K562 (cell line): ENCODE measurements around the gene NOM1. TPM values are rescaled to one million over a fixed set of nuclear protein-coding genes. Genes with fewer than 3 reads are reported as not detected.
A peak's percentile ranks its signal among the peaks of the same experiment; 100 is the strongest.

Experiments
- BCL6 ChIP-seq: fragments of 250-450 bp; sonication (Bioruptor Pico); IDR thresholded peaks from 2 replicates; pipeline ENCODE4 v1.4.0; 2020
- CGGBP1 ChIP-seq: fragments of 250-450 bp; sonication (Bioruptor Pico); IDR thresholded peaks from 2 replicates; pipeline ENCODE4 v1.9.0; 2021; ENCODE audit warnings: mild to moderate bottlenecking
- CREBBP ChIP-seq: IDR thresholded peaks from one replicate; pipeline ENCODE4 v1.6.1; 2012; ENCODE audit warnings: low read depth, mild to moderate bottlenecking, control low read depth, inconsistent platforms, low read length
- E2F6 ChIP-seq, 2 experiments: IDR thresholded peaks; 2 replicates each; pipeline ENCODE4 v1.6.1; 2011; ENCODE audit warnings: borderline replicate concordance in 1 of 2, control low read depth in 1 of 2, low read depth in 1 of 2, low read length in 1 of 2, mild to moderate bottlenecking in 1 of 2, mixed read lengths in 1 of 2, moderate library complexity in 1 of 2; ENCODE audit not compliant: insufficient read depth in 1 of 2, insufficient read length in 1 of 2, poor library complexity in 1 of 2, severe bottlenecking in 1 of 2; ENCODE audit errors: extremely low read depth in 1 of 2
- ETV5 ChIP-seq: sonication (generic); formaldehyde crosslinking; IDR thresholded peaks from 2 replicates; pipeline ENCODE4 v1.4.0; 2020; ENCODE audit warnings: low read depth, mild to moderate bottlenecking, missing genetic modification reagents
- FOXA3 ChIP-seq, 2 experiments: fragments of 450-650 bp in 1 of 2; sonication (generic) in 1 of 2; formaldehyde crosslinking; IDR thresholded peaks in 1 of 2; conservative IDR thresholded peaks in 1 of 2; 2 replicates each; pipeline versions ENCODE4 v1.4.0 to v1.8.0; 2020 to 2022; ENCODE audit warnings: mild to moderate bottlenecking in 2 of 2, missing genetic modification reagents in 1 of 2
- HDAC8 ChIP-seq: fragments of 450-650 bp; IDR thresholded peaks from 2 replicates; pipeline ENCODE4 v1.6.1; 2016; ENCODE audit warnings: mild to moderate bottlenecking, missing genetic modification characterization, moderate library complexity, missing compliant biosample characterization
- HNRNPK ChIP-seq: fragments of 200-400 bp; formaldehyde crosslinking; IDR thresholded peaks from one replicate; pipeline ENCODE4 v1.6.1; 2018; ENCODE audit warnings: mild to moderate bottlenecking, low read depth, low read length; ENCODE audit not compliant: poor library complexity, severe bottlenecking
- HSF4 ChIP-seq: fragments of 250-450 bp; sonication (Bioruptor Pico); IDR thresholded peaks from 2 replicates; pipeline ENCODE4 v2.1.2; 2022; ENCODE audit warnings: mild to moderate bottlenecking, moderate library complexity, borderline replicate concordance
- IRF2 ChIP-seq: sonication (generic); formaldehyde crosslinking; IDR thresholded peaks from 2 replicates; pipeline ENCODE4 v1.8.1; 2022; ENCODE audit warnings: mild to moderate bottlenecking, missing genetic modification reagents
- NR3C1 ChIP-seq: sonication (generic); formaldehyde crosslinking; IDR thresholded peaks from 2 replicates; pipeline ENCODE4 v1.8.1; 2022; ENCODE audit warnings: missing genetic modification reagents
- PHF20 ChIP-seq: fragments of 450-650 bp; IDR thresholded peaks from 2 replicates; pipeline ENCODE4 v1.6.1; 2018; ENCODE audit not compliant: partially characterized antibody
- SMARCE1 ChIP-seq: fragments of 450-650 bp; IDR thresholded peaks from 2 replicates; pipeline ENCODE4 v1.7.1; 2016; ENCODE audit warnings: mild to moderate bottlenecking
- SRF ChIP-seq, 2 experiments: fragments of 250-450, 450-650 bp in 1 of 2; sonication (Bioruptor Pico) in 1 of 2; sonication (generic) in 1 of 2; formaldehyde crosslinking; IDR thresholded peaks; 2 replicates each; pipeline versions ENCODE4 v1.5.0 to v1.5.1; 2020 to 2022; ENCODE audit warnings: mild to moderate bottlenecking in 1 of 2, missing genetic modification reagents in 1 of 2
- STAT5B ChIP-seq: fragments of 250-450 bp; sonication (Bioruptor Pico); IDR thresholded peaks from 2 replicates; pipeline ENCODE4 v1.8.0; 2021; ENCODE audit warnings: mild to moderate bottlenecking, inconsistent platforms
- TEAD1 ChIP-seq, 2 experiments: fragments of 450-650 bp in 1 of 2; sonication (generic) in 1 of 2; formaldehyde crosslinking; IDR thresholded peaks; 2 replicates each; pipeline versions ENCODE4 v1.4.0 to v1.8.0; 2020 to 2022; ENCODE audit warnings: mild to moderate bottlenecking in 2 of 2, missing genetic modification reagents in 1 of 2
- TEAD4 ChIP-seq, 2 experiments: sonication (generic) in 1 of 2; formaldehyde crosslinking in 1 of 2; IDR thresholded peaks; 2 replicates each; pipeline versions ENCODE4 v1.6.1 to v1.8.0; 2012 to 2022; ENCODE audit warnings: borderline replicate concordance in 1 of 2, inconsistent platforms in 1 of 2, low read length in 1 of 2, mild to moderate bottlenecking in 1 of 2, missing genetic modification reagents in 1 of 2
- USF1 ChIP-seq: sonication (generic); formaldehyde crosslinking; IDR thresholded peaks from 2 replicates; pipeline ENCODE4 v1.9.0; 2022; ENCODE audit warnings: mild to moderate bottlenecking, missing genetic modification reagents
- ZNF354B ChIP-seq: fragments of 250-450 bp; sonication (Bioruptor Pico); IDR thresholded peaks from 2 replicates; pipeline ENCODE4 v1.4.0; 2020
- ZNF584 ChIP-seq: fragments of 200-800 bp; sonication (Bioruptor generic); IDR thresholded peaks from 2 replicates; pipeline ENCODE4 v1.6.1; 2016; ENCODE audit warnings: low read depth, mild to moderate bottlenecking, missing genetic modification characterization, missing compliant biosample characterization
- ZNF639 ChIP-seq, 2 experiments: fragments of 200-800 bp in 1 of 2; sonication (Bioruptor generic) in 1 of 2; sonication (generic) in 1 of 2; formaldehyde crosslinking in 1 of 2; IDR thresholded peaks in 1 of 2; conservative IDR thresholded peaks in 1 of 2; 2 replicates each; pipeline versions ENCODE4 v1.5.0 to v1.6.1; 2016 to 2020; ENCODE audit warnings: missing compliant biosample characterization in 1 of 2, missing genetic modification characterization in 1 of 2, missing genetic modification reagents in 1 of 2
- ZNF668 ChIP-seq: fragments of 250-450 bp; sonication (Bioruptor Pico); IDR thresholded peaks from 2 replicates; pipeline ENCODE4 v1.8.0; 2022; ENCODE audit warnings: mild to moderate bottlenecking, inconsistent platforms
- polyA plus RNA-seq, 8 experiments: library from polyadenylated mRNA; depleted of rRNA in 4 of 8; stranded (reverse) in 5 of 8; unstranded in 3 of 8; fragments of >200 nt; fragmentation: Nextera tagmentation in 2 of 8; fragmentation: Illumina TruSeq in 1 of 8; extraction: Ambion mirVana in 2 of 8; extraction: Trizol in 1 of 8; gene quantifications; 2 replicates each; pipeline versions ENCODE4 v1.2.1 to v1.2.3, GENCODE V29; 2011 to 2014; ENCODE audit warnings: inconsistent platforms in 1 of 8, missing spikeins in 1 of 8
- total RNA-seq, 7 experiments: library from RNA; depleted of rRNA in 6 of 7; stranded (reverse); fragments of >200 nt in 6 of 7; fragmentation: Illumina TruSeq in 2 of 7; extraction: Trizol in 2 of 7; gene quantifications; 2 replicates each; pipeline versions ENCODE4 v1.2.1 to v1.2.3, GENCODE V29; 2011 to 2021; ENCODE audit warnings: low replicate concordance in 1 of 7

The NOM1 gene
- total and polyA plus RNA-seq, 9 of the 15 experiments (the other 6 are each of a cell fraction or from before 2014, with no cell fraction given), result 6.8 to 47.3 (median 37.4) TPM

- TF ChIP-seq CGGBP1 (CRISPR knock-in tag), result no peak
- no peak for TF ChIP-seq HNRNPK
- no peak for TF ChIP-seq ZNF639 (CRISPR knock-in tag; conservative IDR thresholded peaks at IDR 0.05 in 1 of 2, IDR thresholded peaks at IDR 0.05 in 1 of 2)
- no peak for TF ChIP-seq STAT5B (CRISPR knock-in tag)
- no peak for TF ChIP-seq HDAC8 (tag)
- TF ChIP-seq IRF2 (CRISPR knock-in tag), result no peak
- no peak for TF ChIP-seq ZNF354B (CRISPR knock-in tag)
- TF ChIP-seq FOXA3 (CRISPR knock-in tag; conservative IDR thresholded peaks at IDR 0.05 in 1 of 2, IDR thresholded peaks at IDR 0.05 in 1 of 2), result peak in 1 of 2 experiments; percentile 69; a peak in 2 of 4 replicates
- TF ChIP-seq TEAD4 (IDR thresholded peaks at IDR 0.05; ENCODE audit: low read length), result no peak
- TF ChIP-seq TEAD4 (CRISPR knock-in tag; IDR thresholded peaks at IDR 0.05; ENCODE audit: borderline replicate concordance), result 0 out of 2 replicates have a peak, but pooled peaks have one; percentile 31
- TF ChIP-seq TEAD1 (CRISPR knock-in tag; IDR thresholded peaks at IDR 0.05), result peak in 1 of 2 experiments; percentile 49; a peak in 1 of 4 replicates
- no peak for TF ChIP-seq SRF (CRISPR knock-in tag; IDR thresholded peaks at IDR 0.05)
- TF ChIP-seq ZNF668 (CRISPR knock-in tag), result no peak
- TF ChIP-seq USF1, result peak; percentile 66
- no peak for TF ChIP-seq NR3C1
- no peak for TF ChIP-seq SMARCE1
- TF ChIP-seq HSF4, result no peak
- TF ChIP-seq ZNF584, result 0 out of 2 replicates have a peak, but pooled peaks have one; percentile 18
- no peak for TF ChIP-seq CREBBP
- no peak for TF ChIP-seq PHF20
- TF ChIP-seq E2F6 (IDR thresholded peaks at IDR 0.05; ENCODE audit: borderline replicate concordance in 1 of 2, extremely low read depth in 1 of 2, insufficient read depth in 1 of 2, insufficient read length in 1 of 2, low read depth in 1 of 2, low read length in 1 of 2, poor library complexity in 1 of 2, severe bottlenecking in 1 of 2), result peak; percentile 36 to 39
- no peak for TF ChIP-seq BCL6 (CRISPR knock-in tag)
- TF ChIP-seq ETV5 (CRISPR knock-in tag), result 0 out of 2 replicates have a peak, but pooled peaks have one; percentile 36
Measured at GRCh38 chr7:157011333-157012112, 62.0 kb downstream of the NOM1 start (continued).
